ENCODE results near the gene ZNF484. TPM values are rescaled to one million over a fixed set of nuclear protein-coding genes. Genes with fewer than 3 reads are reported as not detected.
"Not testable (repeated sequence)": the region's sequence is repeated elsewhere in the genome, so short reads cannot be mapped to it uniquely, and the experiment has no call there.

Gene ZNF484
- total RNA-seq, 1 experiment from 2014 or later = 10.4 TPM

DNA sequence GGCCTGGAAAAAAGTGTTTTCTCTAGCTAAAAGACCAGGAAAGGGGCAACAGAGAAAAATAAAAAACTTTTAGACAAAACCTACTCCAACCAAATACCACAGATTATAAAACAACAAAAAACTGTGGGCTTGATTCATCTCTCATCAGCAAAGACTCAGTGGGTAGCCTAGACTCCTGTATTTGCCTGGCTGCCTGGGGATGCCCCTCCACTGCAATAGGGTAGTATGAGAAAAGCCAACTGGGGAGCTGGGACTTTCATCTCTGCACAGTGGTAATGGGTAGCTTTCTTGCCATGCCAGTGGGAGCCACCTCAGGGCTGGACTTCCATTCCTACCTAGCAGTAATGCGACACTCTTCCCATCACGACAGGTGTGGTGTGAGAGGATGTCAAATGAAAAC, 7.5 kb downstream of the ZNF484 start:
- in situ Hi-C loops (cut with HindIII; ENCODE audit: low sequenced_read_pairs) = no loop called here
- DNase-seq (ENCODE audit: low spot score) = no peak

DNA sequence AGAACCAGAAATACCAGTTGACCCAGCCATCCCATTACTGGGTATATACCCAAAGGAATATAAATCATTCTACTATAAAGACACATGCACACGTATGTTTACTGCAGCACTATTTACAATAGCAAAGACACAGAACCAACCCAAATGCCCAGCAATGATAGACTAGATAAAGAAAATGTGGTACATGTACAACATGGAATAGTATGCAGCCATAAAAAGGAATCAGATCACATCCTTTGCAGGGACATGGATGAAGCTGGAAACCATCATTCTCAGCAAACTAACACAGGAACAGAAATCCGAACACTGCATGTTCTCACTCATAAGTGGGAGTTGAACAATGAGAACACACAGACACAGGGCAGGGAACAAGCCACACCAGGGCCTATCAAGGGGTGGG, 11.2 kb downstream of the ZNF484 start:
- DNase-seq (ENCODE audit: low spot score); in situ Hi-C loops (cut with HindIII; ENCODE audit: low sequenced_read_pairs): not testable (repeated sequence)

DNA sequence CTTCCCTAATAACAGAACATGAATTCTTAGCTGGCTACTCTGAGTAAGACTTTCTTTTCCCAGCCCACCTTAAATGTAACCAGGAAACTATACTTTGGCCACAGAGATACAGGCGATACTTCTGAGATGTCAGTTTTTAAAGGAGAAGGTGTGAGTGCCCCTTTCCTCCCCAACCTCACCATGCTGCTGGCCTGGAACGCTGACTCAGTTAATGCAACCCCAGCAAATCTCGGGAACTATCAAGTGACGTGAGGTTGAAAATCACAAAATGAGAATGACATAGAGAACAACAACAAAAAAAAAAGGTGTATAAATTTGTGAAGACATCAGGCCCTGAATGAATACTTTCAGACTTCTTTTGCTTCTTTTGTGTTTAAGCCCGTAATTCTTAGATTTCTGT, 13.7 kb downstream of the ZNF484 start:
- in situ Hi-C loops (cut with HindIII; ENCODE audit: low sequenced_read_pairs) = no loop called here
- no peak for DNase-seq (ENCODE audit: low spot score)

DNA sequence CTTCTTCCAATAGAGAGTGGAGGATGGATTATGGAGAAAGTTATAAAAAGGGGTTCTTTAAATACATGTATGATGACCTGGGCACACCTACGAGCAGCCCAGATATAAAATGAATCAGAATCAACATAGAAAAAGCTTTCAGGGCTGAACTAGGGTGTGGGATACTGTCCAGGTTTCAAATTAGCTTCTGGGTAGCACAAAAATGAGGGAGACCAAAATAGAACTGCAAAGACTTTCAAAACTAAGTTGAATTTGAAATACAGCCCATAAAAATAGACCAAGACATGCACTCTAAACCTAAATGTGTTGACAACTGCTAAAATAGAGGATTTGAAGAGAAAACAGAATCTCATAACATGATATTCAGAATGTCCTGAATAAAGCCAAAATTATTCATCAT, 17.0 kb downstream of the ZNF484 start:
- in situ Hi-C loops (cut with HindIII; ENCODE audit: low sequenced_read_pairs) = no loop called here
- no peak for DNase-seq (ENCODE audit: low spot score)

DNA sequence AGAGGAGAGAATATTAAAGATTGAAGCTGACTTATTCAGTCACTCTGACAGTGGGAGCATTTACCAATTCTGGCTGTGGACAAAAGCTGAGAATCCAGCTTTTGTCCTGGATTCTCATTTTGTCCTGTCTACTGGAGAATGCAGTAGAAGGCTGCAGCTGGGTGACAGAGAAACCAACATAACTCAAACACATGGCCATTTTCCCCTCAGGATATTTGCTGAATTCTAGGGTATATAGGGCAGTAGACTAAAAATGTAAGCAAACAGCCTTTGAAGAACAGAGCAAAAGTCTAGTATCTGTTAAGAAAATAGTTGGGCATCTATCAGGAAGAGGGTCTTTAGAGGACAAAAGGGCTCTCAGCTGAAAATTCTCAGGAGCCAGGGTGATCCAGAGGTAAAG, 20.6 kb downstream of the ZNF484 start:
- in situ Hi-C loops (cut with HindIII; ENCODE audit: low sequenced_read_pairs) = no loop called here
- no peak for DNase-seq (ENCODE audit: low spot score)

DNA sequence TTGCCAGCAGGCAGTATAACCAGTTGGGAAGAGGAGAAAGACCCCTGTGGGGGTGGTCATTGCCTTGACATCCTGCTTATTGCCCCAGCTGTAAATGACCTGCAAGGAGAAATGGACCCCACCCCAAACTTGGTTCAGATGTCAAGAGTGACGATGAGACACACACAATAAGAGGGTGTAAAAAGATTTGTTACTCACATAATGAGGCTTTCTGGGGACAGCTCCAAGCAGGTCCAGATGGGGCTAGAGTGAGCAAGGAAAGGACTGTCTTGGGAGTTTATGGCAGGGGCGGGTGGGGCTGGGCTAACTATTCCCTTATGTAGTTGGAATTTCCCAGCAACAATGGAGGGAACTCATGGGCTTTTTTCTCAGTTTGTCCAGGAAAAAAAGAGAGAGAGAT, 24.1 kb downstream of the ZNF484 start:
- DNase-seq (ENCODE audit: low spot score) = no peak
- in situ Hi-C loops (cut with HindIII; ENCODE audit: low sequenced_read_pairs) = no loop called here

DNA sequence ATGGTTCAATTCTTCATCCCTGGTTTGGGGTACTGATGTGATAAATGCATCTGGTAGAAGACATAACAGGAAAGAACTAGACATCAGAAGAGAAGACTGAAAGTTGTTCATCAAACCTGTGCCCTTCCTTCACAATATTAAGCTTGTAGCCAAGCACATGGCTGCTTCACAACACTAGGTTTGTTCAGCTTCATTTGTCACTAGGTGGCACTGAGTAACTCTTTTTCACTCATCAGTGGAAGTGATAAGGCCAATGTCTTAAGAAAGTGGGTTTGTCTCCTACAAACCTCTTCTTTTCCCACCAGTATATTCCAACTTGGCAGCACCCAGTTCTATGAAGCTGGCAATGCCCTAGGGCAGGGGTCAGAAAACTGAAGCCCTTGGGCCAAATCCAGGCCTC, 26.9 kb downstream of the ZNF484 start:
- DNase-seq (ENCODE audit: low spot score) = no peak
- in situ Hi-C loops (cut with HindIII; ENCODE audit: low sequenced_read_pairs) = no loop called here

DNA sequence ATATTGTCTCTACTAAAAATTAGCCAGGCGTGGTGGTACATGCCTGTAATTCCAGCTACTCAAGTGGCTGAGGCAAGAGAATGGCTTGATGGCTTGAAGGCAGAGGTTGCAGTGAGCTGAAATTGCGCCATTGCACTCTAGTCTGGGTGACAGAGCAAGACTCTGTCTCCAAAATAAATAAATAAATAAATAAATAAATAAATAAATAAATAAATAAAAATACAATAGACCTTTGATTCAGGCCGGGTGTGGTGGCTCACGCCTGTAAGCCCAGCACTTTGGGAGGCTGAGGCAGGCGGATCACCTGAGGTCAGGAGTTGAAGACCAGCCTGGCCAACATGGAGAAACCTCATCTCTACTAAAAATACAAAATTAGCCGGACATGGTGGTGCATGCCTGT, 29.1 kb downstream of the ZNF484 start:
- in situ Hi-C loops (cut with HindIII; ENCODE audit: low sequenced_read_pairs); DNase-seq (ENCODE audit: low spot score): not testable (repeated sequence)

DNA sequence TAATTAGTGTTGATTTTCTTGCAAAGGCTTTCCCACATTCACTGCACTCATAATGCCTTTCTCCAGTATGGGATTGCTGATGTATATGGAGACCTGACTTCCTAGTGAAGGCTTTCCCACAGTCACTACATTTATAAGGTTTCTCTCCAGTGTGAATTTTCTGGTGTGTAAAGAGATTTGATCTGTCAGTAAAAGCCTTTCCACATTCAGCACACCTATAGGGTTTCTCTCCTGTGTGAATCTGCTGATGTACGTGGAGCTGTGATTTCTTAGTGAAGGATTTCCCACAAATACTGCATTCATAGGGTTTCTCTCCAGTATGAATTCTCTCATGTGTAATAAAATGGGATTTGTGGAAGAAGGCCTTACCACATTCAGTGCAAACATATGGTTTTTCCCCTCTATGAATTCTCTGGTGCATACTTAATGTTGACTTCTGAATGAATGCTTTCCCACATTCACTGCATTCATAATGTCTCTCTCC, 31.1 kb downstream of the ZNF484 start:
- in situ Hi-C loops (cut with HindIII; ENCODE audit: low sequenced_read_pairs) = no loop called here
- DNase-seq (ENCODE audit: low spot score) = no peak

DNA sequence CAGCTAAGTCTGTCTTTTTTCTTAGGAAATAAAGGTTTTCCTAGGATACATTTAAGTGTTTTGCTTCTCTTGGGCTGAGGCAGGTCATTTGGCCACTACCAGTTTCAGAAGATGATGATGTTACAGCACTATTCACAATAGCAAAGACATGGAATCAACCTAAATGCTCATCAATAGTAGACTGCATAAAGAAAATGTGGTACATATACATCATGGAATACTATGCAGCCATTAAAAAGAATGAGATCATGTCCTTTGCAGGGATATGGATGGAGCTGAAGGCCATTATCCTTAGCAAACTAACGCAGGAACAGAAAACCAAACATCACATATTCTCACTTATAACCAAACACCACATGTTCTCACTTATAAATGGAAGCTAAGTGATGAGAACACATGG, 39.4 kb downstream of the ZNF484 start:
- in situ Hi-C loops (cut with HindIII; ENCODE audit: low sequenced_read_pairs); DNase-seq (ENCODE audit: low spot score): not testable (repeated sequence)

DNA sequence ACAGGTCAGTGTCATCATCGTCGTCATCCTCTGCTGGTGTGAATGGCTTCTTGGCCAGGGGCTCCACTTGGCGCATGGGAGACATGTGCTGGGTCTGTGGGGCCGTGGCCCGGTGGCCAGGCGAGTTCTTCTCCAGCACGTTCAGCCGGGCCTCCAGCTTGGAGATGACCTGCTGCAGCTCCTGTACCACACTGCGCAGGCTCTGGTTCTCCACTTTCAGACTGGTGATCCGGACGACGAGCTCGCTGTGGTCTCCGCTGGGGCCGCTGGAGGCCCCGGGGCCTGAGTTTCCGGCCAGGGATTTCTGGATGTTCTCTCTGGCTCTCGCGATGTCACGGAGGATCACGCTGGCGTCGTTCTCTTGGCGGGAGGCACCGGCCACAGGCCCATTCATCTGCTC, 40.6 kb downstream of the ZNF484 start:
- in situ Hi-C loops (cut with HindIII; ENCODE audit: low sequenced_read_pairs) = no loop called here
- no peak for DNase-seq (ENCODE audit: low spot score)

DNA sequence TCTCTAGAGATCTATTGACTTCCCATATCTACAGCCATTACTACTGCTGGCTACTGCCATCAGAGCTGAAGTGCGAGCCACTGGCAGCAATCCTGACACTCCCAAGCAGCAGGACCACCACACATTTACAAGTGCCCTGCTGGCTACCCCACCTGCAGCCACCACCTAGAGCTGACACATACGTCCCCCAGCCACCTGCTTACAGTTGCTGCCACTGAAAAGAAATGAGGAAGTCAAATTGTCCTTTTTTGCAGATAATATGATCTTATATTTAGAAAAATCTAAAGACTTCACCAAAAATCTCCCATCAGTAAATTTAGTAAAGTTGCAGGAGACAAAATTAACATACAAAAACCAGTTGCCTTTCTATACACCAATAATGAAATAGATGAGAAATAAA, 48.4 kb downstream of the ZNF484 start:
- no peak for DNase-seq (ENCODE audit: low spot score)
- in situ Hi-C loops (cut with HindIII; ENCODE audit: low sequenced_read_pairs) = no loop called here

DNA sequence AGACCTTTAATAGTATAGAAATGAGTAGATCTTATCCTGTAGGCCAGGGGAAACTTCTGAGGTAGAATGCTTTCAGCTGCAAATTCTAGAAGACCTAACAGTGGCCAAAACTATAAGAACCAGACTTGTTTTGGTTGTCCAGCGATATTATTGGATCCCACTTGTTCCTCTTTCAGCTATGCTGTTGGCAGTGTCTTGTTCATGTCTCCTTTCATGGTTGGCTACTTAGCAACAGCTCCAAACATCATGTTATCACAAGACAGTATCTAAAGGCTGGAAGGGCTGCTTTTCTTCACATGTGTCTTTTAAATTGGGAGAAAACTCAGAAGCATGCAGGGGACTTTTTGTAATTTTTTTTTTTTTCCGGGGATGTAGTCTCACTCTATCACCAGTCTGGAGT, 52.8 kb downstream of the ZNF484 start:
- DNase-seq (ENCODE audit: low spot score); in situ Hi-C loops (cut with HindIII; ENCODE audit: low sequenced_read_pairs): not testable (repeated sequence)

DNA sequence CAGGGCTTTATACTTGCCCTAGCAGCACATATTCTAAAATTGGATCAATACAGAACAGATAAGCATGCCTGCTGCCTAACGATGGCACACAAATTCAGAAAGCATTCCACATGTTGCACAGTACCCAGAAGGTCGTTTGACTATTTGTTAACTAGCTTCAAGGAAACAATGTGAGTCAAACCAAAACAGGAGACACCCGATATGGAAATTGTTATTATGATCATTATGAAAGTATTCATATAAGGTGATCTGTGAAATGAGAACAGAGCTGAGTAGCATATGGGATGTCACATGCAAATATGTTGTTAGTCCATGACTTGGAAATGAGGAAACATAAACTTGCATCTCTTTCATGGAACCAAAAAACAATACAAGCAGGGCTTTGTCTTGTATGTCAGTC, 56.9 kb downstream of the ZNF484 start:
- in situ Hi-C loops (cut with HindIII; ENCODE audit: low sequenced_read_pairs) = no loop called here
- DNase-seq (ENCODE audit: low spot score) = no peak

DNA sequence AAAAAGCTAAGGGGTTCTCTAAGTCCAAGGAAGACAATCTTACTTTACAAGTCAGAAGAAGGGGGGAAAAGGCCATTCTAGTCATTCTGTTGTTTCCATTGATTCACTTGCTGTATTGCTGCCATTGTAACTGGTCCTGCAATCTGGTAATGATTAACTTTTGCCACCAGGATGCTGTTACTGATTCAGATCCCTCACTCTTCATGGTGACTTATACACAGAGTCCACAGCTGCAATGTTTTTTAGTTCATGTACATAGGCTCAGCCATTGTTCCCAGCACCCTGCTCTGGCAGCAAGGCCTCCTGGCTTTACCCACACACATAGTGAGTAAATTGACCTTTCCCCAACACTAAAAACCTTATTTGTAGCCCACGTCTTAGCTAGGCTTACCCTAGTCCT, 57.9 kb downstream of the ZNF484 start:
- not testable (repeated sequence) for DNase-seq (ENCODE audit: low spot score)

DNA sequence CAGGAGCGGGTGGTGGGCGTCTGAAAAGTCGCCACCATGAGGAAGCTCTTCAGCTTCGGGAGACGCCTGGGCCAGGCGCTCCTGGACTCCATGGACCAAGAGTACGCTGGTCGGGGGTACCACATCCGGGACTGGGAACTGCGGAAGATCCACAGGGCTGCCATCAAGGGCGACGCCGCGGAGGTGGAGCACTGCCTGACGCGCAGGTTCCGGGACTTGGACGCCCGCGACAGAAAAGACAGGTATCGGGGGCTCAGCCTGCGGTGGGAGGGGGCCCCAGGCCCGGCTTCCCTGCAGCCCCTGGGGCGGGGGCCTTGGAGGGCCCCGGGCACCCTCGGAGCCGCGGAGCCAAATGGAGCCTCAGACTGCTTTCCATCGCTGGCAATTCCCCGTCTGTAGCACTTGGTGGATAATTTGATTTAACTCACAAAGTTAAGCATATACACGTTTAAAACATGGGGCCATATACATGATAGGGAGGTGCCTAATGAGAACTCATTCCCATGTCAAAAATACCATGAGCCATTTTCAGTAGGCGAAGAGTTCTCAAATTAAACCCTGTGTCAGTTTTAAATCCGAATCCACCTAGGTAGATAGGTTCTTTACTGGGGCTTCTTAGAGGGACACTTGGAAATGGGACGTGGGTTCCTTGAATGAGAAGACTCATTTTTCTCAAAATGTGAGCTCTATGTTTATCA, 68.1 kb downstream of the ZNF484 start:
- peak; percentile 19 for DNase-seq (ENCODE audit: low spot score)
- in situ Hi-C loops (cut with HindIII; ENCODE audit: low sequenced_read_pairs) = not testable (repeated sequence)

More for the DNA sequence above, 57.9 kb downstream of the ZNF484 start:
- in situ Hi-C loops (cut with HindIII; ENCODE audit: low sequenced_read_pairs) = not testable (repeated sequence)

DNA sequence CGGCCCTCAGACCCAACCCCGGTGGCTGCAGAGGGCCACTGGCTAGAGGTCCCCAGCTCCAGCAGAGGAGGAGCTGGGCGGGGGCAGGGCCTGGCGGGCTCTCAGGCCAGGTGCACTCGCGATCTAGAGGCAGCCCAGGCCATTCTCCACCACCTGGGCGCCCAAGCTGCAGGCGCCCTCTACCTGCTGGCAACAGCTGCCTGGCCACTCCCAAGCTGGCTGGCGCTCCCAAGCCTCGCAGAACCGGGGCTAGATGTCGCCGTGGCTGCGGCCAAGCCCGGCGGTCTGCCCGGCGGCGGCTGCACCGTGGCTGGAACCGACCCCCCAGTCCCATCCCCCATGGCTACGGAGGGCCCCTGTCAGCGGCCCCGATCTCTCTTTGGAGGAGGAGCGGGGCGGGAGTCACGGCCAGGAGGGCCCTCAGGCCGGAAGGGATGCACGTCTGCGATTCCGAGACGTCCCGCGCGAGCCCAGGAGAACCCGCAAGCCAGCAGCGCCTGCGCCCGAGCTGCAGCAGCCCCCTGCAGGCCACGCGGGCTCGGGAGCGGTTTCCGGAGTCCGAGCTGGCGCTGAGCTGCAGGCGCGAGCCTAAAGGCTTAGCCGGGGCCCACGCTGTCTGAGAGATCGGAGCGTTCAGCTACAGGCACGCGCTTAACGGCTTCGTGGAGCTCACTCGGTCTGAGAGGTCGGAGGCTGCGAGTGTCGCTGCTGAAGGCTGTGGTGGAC, 68.9 kb downstream of the ZNF484 start:
- DNase-seq (ENCODE audit: low spot score) = peak; percentile 52
- in situ Hi-C loops (cut with HindIII; ENCODE audit: low sequenced_read_pairs) = no loop called here

DNA sequence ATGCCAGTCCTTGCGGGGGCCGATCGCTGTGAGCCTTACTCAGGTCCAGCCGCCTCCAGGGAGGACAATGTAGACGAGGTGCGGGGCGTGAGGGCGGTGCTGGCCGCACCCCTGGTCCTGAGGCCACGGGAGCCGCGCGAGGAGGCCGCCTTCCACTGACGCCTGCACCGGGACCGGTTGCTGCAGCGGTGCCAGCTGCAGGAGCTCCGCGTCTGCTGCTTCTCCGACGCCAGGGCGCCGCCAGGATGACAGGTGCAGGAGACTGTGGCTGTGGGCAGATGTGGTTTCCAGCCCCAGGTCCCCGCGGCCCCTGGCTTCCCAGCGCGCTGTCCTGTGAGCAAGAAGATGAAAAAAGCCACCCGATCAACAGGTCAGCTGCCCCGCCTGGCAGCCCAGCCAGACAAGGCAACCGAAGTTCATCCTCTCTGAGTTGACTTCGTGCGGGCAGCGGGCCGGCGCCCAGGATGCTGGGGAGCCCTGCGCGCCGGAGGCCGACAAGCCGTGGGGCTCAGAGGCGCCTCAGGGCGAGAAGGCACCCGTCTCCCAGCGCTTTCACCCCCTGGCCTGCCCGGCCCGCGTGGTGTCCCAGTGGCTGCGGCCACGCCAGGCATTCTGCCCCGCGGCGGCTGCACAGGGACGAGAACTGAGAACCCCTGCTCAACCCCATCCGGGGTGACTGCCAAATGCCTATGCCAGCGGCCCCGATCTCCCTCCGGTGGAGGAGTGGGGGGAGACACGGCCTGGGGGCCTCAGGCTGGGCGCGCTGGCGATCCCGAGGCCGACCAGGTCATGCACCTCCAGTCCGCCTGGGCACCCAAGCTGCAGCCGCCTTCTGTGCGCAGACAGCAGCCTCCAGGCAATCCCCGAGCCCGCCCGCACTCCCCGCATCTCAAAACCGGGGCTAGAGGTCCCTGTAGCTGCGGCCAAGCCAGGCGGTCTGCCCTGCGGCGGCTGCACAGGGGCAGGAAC, 69.8 kb downstream of the ZNF484 start:
- in situ Hi-C loops (cut with HindIII; ENCODE audit: low sequenced_read_pairs) = no loop called here
- DNase-seq (ENCODE audit: low spot score) = no peak

DNA sequence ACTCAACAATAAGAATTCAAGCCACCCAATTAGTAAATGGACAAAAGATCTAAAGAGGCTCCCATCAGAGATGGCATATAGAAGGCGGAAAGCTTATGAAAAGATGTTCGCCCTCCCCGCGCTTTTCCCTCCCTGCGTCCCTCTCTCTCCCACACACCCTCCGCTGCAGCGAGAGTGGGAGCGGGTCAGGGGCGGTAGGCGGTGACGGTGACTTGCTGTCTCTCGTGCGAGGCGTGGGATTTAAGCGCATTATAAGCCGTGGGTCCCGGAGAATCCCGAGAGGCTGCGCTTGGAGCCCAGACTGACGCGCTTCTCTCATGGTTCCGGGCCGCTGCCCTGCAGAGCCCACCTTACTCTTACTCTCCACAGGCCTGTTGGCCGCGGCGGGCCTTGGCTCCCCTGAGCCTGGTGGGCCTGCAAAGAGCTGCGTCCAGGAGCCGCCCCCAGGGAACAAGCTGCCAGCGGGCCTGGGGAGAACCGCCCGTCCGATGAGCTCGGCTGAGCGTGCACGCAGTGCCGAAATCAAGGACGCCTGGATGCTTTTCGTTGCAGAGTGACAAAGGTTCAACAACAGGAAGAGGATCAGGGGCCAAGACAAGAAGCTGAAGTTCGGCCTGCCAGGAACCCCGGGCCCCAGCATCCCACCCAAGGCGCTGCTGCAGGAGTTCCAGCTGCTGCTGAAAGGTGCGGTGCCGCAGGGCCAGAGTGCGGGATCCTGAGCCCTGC, 70.6 kb downstream of the ZNF484 start:
- in situ Hi-C loops (cut with HindIII; ENCODE audit: low sequenced_read_pairs) = no loop called here
- DNase-seq (ENCODE audit: low spot score) = peak; percentile 9

All from G401 (cell line).